Retina (tissue), 1 donor: Measurements from ENCODE around the gene CYP3A4.

ENCODE experiments used
- DNase-seq: peaks from one replicate; pipeline ENCODE4 v3.0.0-alpha.2; 2016

CYP3A4 gene

DNA sequence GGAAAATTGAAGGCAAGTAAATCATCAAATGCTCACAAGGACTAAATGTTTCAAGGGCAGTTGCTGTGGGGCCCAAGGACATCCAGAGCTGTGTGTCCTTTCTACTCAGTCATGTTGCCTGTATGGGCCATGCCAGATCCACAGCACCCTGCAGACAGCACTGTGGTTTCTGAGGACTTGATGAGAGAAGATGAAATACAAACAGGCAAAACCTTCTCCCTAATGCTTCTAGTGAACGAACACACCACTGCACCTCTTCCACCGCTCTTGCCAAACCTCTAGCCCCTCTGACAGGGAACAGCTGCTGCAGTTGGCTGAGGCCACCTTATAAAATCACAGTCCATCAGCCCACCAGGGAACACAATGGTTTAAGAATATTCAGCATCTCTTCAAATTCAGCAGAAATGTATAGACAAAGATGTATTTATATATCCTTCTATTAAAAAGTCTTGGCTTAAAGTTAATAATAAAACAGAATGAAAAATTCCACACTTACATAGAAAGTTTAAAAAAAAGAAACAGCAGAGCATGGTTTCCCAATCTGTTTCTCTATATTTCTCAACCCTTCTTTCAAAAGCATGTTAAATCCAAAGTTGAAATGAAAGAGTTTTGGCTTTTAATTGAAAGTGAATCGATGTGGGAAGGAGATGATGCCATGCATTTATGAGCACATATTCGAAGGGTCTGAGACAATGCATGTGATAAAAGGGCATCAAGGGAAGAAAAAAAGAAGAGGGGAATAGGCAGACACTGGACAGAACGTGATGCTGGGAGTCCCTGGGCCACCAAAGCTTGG is 63.0 kb downstream of the CYP3A4 start:
- DNase-seq, result no peak

GRCh38 chr7:99719996-99720769 is 63.8 kb downstream of the CYP3A4 start:
- DNase-seq, result no peak

DNA sequence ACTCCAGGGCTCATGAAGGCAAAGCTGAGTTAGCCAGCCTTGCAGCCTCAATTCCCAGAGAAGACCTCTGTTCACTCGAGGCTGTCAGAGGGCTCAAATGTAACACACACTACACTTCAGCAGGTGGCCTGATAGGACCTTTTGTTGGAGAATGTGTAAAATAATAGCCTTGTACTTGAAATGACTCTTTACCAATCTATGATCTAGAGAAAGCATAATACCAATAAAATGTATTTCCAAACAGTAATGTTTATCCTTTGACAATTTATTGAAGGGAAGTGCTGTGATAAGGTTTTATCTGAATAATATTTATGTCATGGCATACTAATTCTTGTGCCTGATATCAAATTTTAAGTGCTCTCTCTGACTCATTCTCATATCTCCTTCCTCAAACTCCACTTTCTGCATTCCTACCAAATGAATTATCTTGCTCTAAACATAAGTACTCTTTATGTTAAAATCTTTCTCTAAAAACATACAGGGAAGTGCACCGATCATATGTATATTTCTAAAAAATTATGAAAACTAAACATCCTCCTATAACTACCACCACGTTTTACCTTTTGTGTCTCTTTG is 69.9 kb downstream of the CYP3A4 start:
- no peak for DNase-seq

DNA sequence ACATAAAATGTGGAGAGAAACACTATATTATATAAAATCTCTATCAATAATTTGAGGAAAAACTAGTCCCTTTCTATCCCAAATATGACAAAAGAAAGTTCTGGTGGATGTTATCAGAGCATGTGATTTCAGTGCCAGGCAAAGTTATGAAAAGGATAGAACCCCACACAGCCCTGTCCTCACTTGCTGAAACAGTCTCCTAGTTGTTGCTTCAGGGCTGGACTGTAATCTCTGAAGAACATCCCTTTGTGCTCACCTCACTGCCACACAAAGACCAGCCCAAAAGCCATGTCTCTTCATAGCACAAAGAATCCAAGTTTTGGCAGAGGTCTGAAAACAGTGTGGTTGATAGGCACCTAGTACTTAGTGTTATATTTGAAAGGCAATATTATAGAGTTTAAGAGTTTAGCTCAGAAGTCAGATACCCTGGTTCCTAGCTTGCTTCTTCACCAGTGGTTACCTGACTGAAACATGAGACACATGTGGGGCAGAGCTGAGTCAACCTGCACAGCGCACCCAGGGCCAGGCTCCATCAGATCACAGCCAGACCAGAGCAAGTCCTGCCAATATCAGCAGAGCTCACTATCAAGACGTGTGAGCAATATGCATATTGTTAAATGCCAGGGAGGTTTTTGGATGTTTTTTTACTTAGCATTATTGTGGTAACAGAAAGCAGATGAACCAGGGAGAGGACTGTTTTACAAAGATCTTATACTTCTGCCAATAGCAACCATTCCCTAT is 74.0 kb downstream of the CYP3A4 start:
- DNase-seq, result no peak

- no peak for DNase-seq
These were observed 74.7 kb downstream of the CYP3A4 start for GRCh38 chr7:99709260-99709659.

GRCh38 chr7:99707096-99707495 is 76.9 kb downstream of the CYP3A4 start:
- peak; percentile 11 for DNase-seq
